SK-N-SH (cell line): ENCODE measurements around the gene CAPN7.

Experiments
- CTCF ChIP-seq: fragments of 200-600 bp; sonication (generic); IDR thresholded peaks from 2 replicates; pipeline ENCODE4 v1.6.1; 2017; ENCODE audit warnings: antibody characterized with exemption, mild to moderate bottlenecking, moderate library complexity
- EZH2phosphoT487 ChIP-seq: fragments of 200-600 bp; sonication (generic); IDR thresholded peaks from 2 replicates; pipeline ENCODE4 v1.6.1; 2017; ENCODE audit warnings: low read depth, mixed run types, mild to moderate bottlenecking, antibody characterized with exemption, moderate library complexity, borderline replicate concordance
- FOSL2 ChIP-seq: IDR thresholded peaks from 2 replicates; pipeline ENCODE4 v1.4.0; 2012; ENCODE audit warnings: low read depth, mild to moderate bottlenecking, moderate library complexity, borderline replicate concordance
- GABPA ChIP-seq: IDR thresholded peaks from 2 replicates; pipeline ENCODE4 v1.4.0; 2012; ENCODE audit warnings: low read depth, mild to moderate bottlenecking
- IRF3 ChIP-seq: fragments of 150-350 bp; IDR thresholded peaks from 2 replicates; pipeline ENCODE4 v1.6.1; 2016; ENCODE audit warnings: mild to moderate bottlenecking, low read depth, low read length
- JUND ChIP-seq: IDR thresholded peaks from 2 replicates; pipeline ENCODE4 v1.4.0; 2012
- MXI1 ChIP-seq: IDR thresholded peaks from 2 replicates; pipeline ENCODE4 v1.6.1; 2012; ENCODE audit warnings: mild to moderate bottlenecking, low read depth, low read length, improper control_type of control experiment
- NFIC ChIP-seq: IDR thresholded peaks from 2 replicates; pipeline ENCODE4 v1.4.0; 2012; ENCODE audit warnings: borderline replicate concordance
- NRF1 ChIP-seq: IDR thresholded peaks from 2 replicates; pipeline ENCODE4 v1.6.1; 2012; ENCODE audit warnings: low read depth, mild to moderate bottlenecking, low read length
- POLR2AphosphoS5 ChIP-seq: IDR thresholded peaks from 2 replicates; pipeline ENCODE4 v1.6.1; 2012; ENCODE audit warnings: low read depth, low read length
- SIN3A ChIP-seq: IDR thresholded peaks from 2 replicates; pipeline ENCODE4 v1.6.1; 2012; ENCODE audit warnings: low read depth, mild to moderate bottlenecking, low read length, moderate library complexity, borderline replicate concordance
- SMC3 ChIP-seq: IDR thresholded peaks from 2 replicates; pipeline ENCODE4 v1.6.1; 2012; ENCODE audit warnings: low read depth, low read length, improper control_type of control experiment
- YY1 ChIP-seq: IDR thresholded peaks from 2 replicates; pipeline ENCODE4 v1.4.0; 2012; ENCODE audit warnings: low read depth, mild to moderate bottlenecking

GRCh38 chr3:15264486-15264885 is 58.4 kb downstream of the CAPN7 start:
- TF ChIP-seq EZH2phosphoT487 (no peak), CTCF (no peak), MXI1 (no peak), NRF1 (no peak), JUND (no peak), GABPA (no peak), FOSL2 (no peak), POLR2AphosphoS5 (no peak), NFIC (no peak), YY1 (no peak), SMC3 (no peak), IRF3 (no peak), SIN3A (no peak)
